Measurements from ENCODE around the gene DAAM2.

GRCh38 chr6:39902786-39903465 lies 110.8 kb downstream of the DAAM2 start:
- TF ChIP-seq, protein P1, sequence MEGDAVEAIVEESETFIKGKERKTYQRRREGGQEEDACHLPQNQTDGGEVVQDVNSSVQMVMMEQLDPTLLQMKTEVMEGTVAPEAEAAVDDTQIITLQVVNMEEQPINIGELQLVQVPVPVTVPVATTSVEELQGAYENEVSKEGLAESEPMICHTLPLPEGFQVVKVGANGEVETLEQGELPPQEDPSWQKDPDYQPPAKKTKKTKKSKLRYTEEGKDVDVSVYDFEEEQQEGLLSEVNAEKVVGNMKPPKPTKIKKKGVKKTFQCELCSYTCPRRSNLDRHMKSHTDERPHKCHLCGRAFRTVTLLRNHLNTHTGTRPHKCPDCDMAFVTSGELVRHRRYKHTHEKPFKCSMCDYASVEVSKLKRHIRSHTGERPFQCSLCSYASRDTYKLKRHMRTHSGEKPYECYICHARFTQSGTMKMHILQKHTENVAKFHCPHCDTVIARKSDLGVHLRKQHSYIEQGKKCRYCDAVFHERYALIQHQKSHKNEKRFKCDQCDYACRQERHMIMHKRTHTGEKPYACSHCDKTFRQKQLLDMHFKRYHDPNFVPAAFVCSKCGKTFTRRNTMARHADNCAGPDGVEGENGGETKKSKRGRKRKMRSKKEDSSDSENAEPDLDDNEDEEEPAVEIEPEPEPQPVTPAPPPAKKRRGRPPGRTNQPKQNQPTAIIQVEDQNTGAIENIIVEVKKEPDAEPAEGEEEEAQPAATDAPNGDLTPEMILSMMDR (conservative IDR thresholded peaks at IDR 0.05): no peak; the same call in 1 of the 2 replicates
- TF ChIP-seq ZFX (IDR thresholded peaks at IDR 0.05): no peak

Data from C4-2B (cell line).